Tibial nerve (tissue), 4 donors: ENCODE results near the gene C12orf57. TPM values are rescaled to one million over a fixed set of nuclear protein-coding genes. Genes with fewer than 3 reads are reported as not detected.

Experiments used
- DNase-seq, 2 donors: peaks; one replicate each; pipeline ENCODE4 v3.0.0-alpha.2; 2019; ENCODE audit warnings: low spot score in 2 of 2
- H3K27ac ChIP-seq, 4 donors: fragments of 200-600 bp; sonication (generic) in 3 of 4; one replicate each; pipeline ENCODE4 v1.5.1; 2017 to 2019; ENCODE audit warnings: mild to moderate bottlenecking in 1 of 4
- H3K27me3 ChIP-seq, 2 donors: fragments of 200-600 bp; sonication (generic) in 1 of 2; one replicate each; pipeline versions ENCODE4 v1.5.1 to v1.6.0; 2017 to 2019
- H3K36me3 ChIP-seq, 3 donors: fragments of 200-600 bp; sonication (generic); one replicate each; pipeline ENCODE4 v1.5.1; 2018 to 2019
- H3K4me1 ChIP-seq, 4 donors: fragments of 200-600 bp; sonication (generic) in 3 of 4; one replicate each; pipeline ENCODE4 v1.5.1; 2017 to 2019
- H3K4me3 ChIP-seq, 4 donors: fragments of 200-600 bp; sonication (generic) in 3 of 4; one replicate each; pipeline ENCODE4 v1.5.1; 2017 to 2019; ENCODE audit warnings: mild to moderate bottlenecking in 1 of 4, moderate library complexity in 1 of 4
- H3K9me3 ChIP-seq, 4 donors: fragments of 200-600 bp; sonication (generic) in 3 of 4; one replicate each; pipeline ENCODE4 v1.5.1; 2017 to 2019
- EP300 ChIP-seq, 2 donors: sonication (generic); formaldehyde crosslinking; IDR thresholded peaks; one replicate each; pipeline ENCODE4 v1.6.1; 2017; ENCODE audit warnings: antibody characterized with exemption in 2 of 2, mild to moderate bottlenecking in 1 of 2
- POLR2A ChIP-seq, 2 donors: fragments of 450-650 bp; IDR thresholded peaks; one replicate each; pipeline ENCODE4 v1.6.1; 2017; ENCODE audit warnings: antibody characterized with exemption in 2 of 2, mild to moderate bottlenecking in 2 of 2, moderate library complexity in 2 of 2
- WGBS, 2 donors: methylation state at CpG; one replicate each; pipeline ENCODE4 v1.1.5; 2018; 5-methylcytosine and 5-hydroxymethylcytosine counted together
- total RNA-seq, 4 donors: library from RNA; depleted of rRNA; stranded (reverse); fragments of >200 nt; gene quantifications; one replicate each; pipeline ENCODE4 v1.1.0, GENCODE V29; 2016
- TF ChIP-seq, protein P1 (sequence below), 5 experiments: fragments of 200-600 bp in 3 of 5; fragments of 450-650 bp in 2 of 5; sonication (generic) in 3 of 5; IDR thresholded peaks; one replicate each; pipeline ENCODE4 v1.5.1; 2016 to 2019; ENCODE audit warnings: antibody characterized with exemption in 5 of 5, mild to moderate bottlenecking in 3 of 5, moderate library complexity in 2 of 5

C12orf57 gene
- total RNA-seq, 4 donors from 2014 or later, result 569 to 764 (median 665) TPM

DNA sequence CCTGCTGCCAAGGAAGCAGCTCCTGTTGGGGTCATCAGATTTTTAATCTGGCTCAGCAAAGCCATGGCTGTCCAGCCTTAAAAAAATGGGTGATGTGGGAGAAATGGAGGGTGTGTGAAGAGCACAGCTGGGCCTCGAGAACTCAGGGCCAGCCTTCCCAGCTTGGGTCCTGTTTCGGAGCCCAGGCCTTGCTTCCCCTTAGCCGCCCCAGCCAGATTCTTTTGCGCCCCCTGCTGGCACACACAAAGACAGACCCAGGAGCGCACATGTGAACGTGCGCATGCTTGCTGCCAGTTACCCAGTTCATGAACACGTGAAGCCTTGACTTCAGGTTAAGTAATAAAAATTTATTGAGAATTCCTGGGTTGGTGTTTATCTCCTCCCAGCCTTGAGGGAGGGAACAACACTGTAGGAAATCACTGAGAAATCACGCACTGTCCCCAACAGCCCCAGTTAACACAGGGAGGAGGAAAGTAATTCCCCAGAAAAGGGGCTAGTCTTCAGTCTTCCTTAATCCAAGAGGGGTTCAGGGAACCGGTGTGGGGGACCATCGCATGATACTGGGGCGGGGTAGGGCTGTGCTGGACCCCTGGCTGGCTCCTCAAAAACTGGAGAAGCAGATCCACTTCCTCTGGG lies 21.3 kb downstream of the C12orf57 start:
- Histone ChIP-seq H3K36me3 (peaks cover 0 to 43% (median 28%) of the 10 kb centered on the region in 3 donors), H3K27me3 (no peaks in the 10 kb centered on the region), H3K9me3 (no peaks in the 10 kb centered on the region), H3K4me1 (peaks cover 0 to 73% (median 44%) of the 10 kb centered on the region in 4 donors), H3K27ac (peak overlapping the region in 3 of 4 donors; percentile 77 to 87 (median 86)), H3K4me3 (no peak overlapping the region)
- peak; percentile 19 to 57 for TF ChIP-seq EP300 (IDR thresholded peaks at IDR 0.05)
- TF ChIP-seq POLR2A (IDR thresholded peaks at IDR 0.05), result no peak
- TF ChIP-seq, protein P1, sequence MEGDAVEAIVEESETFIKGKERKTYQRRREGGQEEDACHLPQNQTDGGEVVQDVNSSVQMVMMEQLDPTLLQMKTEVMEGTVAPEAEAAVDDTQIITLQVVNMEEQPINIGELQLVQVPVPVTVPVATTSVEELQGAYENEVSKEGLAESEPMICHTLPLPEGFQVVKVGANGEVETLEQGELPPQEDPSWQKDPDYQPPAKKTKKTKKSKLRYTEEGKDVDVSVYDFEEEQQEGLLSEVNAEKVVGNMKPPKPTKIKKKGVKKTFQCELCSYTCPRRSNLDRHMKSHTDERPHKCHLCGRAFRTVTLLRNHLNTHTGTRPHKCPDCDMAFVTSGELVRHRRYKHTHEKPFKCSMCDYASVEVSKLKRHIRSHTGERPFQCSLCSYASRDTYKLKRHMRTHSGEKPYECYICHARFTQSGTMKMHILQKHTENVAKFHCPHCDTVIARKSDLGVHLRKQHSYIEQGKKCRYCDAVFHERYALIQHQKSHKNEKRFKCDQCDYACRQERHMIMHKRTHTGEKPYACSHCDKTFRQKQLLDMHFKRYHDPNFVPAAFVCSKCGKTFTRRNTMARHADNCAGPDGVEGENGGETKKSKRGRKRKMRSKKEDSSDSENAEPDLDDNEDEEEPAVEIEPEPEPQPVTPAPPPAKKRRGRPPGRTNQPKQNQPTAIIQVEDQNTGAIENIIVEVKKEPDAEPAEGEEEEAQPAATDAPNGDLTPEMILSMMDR (IDR thresholded peaks at IDR 0.05), result peak; percentile 86 to 95 (median 93)
- WGBS, 2 donors, result 17 to 27% methylated on average over 12 of the region's 12 CpGs
- DNase-seq, result peak in 1 of 2 donors; percentile 74

- H3K27ac ChIP-seq, result peak overlapping the region in 3 of 4 donors; percentile 9 to 86 (median 29)
- peaks cover 0 to 67% (median 38%) of the 10 kb centered on the region in 4 donors for H3K4me1 ChIP-seq
- no peaks in the 10 kb centered on the region for H3K27me3 ChIP-seq
- H3K9me3 ChIP-seq, result no peaks in the 10 kb centered on the region
- no peak overlapping the region for H3K4me3 ChIP-seq
- 60 to 72% methylated on average over 4 of the region's 4 CpGs for WGBS, 2 donors
- DNase-seq, result no peak
- H3K36me3 ChIP-seq, result peaks cover 0 to 43% (median 28%) of the 10 kb centered on the region in 3 donors
- TF ChIP-seq POLR2A (IDR thresholded peaks at IDR 0.05) (no peak), EP300 (IDR thresholded peaks at IDR 0.05) (no peak)
- TF ChIP-seq, protein P1 (IDR thresholded peaks at IDR 0.05), result no peak
Measured at GRCh38 chr12:6965714-6966113, 21.9 kb downstream of the C12orf57 start.

GRCh38 chr12:6966351-6966750 lies 22.5 kb downstream of the C12orf57 start:
- Histone ChIP-seq H3K27ac (no peak overlapping the region), H3K27me3 (no peaks in the 10 kb centered on the region), H3K36me3 (peaks cover 0 to 43% (median 28%) of the 10 kb centered on the region in 3 donors), H3K9me3 (no peaks in the 10 kb centered on the region), H3K4me3 (no peak overlapping the region), H3K4me1 (peaks cover 0 to 62% (median 33%) of the 10 kb centered on the region in 4 donors)
- 77 to 85% methylated on average over 7 of the region's 7 CpGs for WGBS, 2 donors
- TF ChIP-seq POLR2A (IDR thresholded peaks at IDR 0.05) (no peak), EP300 (IDR thresholded peaks at IDR 0.05) (no peak)
- TF ChIP-seq, protein P1 (IDR thresholded peaks at IDR 0.05), result no peak
- DNase-seq, result no peak

DNA sequence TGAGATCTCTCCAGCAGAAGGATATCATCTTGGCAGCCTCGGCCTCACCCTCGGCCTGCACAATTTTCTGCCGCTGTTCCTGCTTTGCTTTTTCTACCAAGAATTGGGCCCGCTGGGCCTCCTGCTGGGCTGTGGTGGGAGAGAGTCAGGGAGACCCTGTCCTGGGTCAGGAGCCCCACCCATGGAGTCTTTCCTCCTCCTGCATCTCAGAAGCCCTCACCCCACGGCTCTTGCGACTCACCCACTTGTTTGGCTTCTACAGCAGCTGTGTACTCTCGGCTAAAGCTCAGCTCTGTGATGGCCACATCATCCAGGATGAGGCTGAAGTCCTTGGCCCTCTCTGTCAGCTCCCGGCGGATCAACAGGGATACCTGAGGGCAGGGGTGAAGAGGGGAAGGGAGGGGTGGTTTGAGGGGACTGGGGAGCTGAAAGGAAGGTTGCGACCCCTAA lies 23.9 kb downstream of the C12orf57 start:
- no peaks in the 10 kb centered on the region for H3K9me3 ChIP-seq
- no peak overlapping the region for H3K27ac ChIP-seq
- H3K27me3 ChIP-seq, result no peaks in the 10 kb centered on the region
- no peak overlapping the region for H3K4me3 ChIP-seq
- H3K36me3 ChIP-seq, result peaks cover 0 to 43% (median 28%) of the 10 kb centered on the region in 3 donors
- TF ChIP-seq, protein P1 (IDR thresholded peaks at IDR 0.05), result no peak
- no peak for TF ChIP-seq EP300 (IDR thresholded peaks at IDR 0.05)
- TF ChIP-seq POLR2A (IDR thresholded peaks at IDR 0.05), result no peak
- DNase-seq, result no peak
- peaks cover 0 to 62% (median 32%) of the 10 kb centered on the region in 4 donors for H3K4me1 ChIP-seq
- 90% methylated on average over 10 of the region's 10 CpGs for WGBS, 2 donors

GRCh38 chr12:6968426-6968825 lies 24.6 kb downstream of the C12orf57 start:
- peaks cover 0 to 55% (median 31%) of the 10 kb centered on the region in 4 donors for H3K4me1 ChIP-seq
- H3K9me3 ChIP-seq, result no peaks in the 10 kb centered on the region
- DNase-seq, result no peak
- 84 to 87% methylated on average over 9 of the region's 9 CpGs for WGBS, 2 donors
- H3K27ac ChIP-seq, result no peak overlapping the region
- peaks cover 0 to 43% (median 28%) of the 10 kb centered on the region in 3 donors for H3K36me3 ChIP-seq
- H3K4me3 ChIP-seq, result no peak overlapping the region
- H3K27me3 ChIP-seq, result no peaks in the 10 kb centered on the region
- TF ChIP-seq, protein P1 (IDR thresholded peaks at IDR 0.05), result no peak
- no peak for TF ChIP-seq EP300 (IDR thresholded peaks at IDR 0.05)
- no peak for TF ChIP-seq POLR2A (IDR thresholded peaks at IDR 0.05)
